22Rv1 (cell line): Measurements from ENCODE around the gene PFN2.
"Not testable (repeated sequence)": the region's sequence is repeated elsewhere in the genome, so short reads cannot be mapped to it uniquely, and the experiment has no call there.

Experiments used
- H3K27ac ChIP-seq: fragments of 450-650 bp; 2 replicates; pipeline ENCODE4 v1.5.1; 2017
- CTCF ChIP-seq: fragments of 450-650 bp; IDR thresholded peaks from 2 replicates; pipeline ENCODE4 v1.5.1; 2017; ENCODE audit warnings: mild to moderate bottlenecking
- ZFX ChIP-seq: fragments of 450-650 bp; IDR thresholded peaks from 2 replicates; pipeline ENCODE4 v1.6.1; 2017; ENCODE audit warnings: antibody characterized with exemption, borderline replicate concordance

The PFN2 gene

GRCh38 chr3:149955449-149955848, 15.2 kb downstream of the PFN2 start:
- TF ChIP-seq ZFX (no peak), CTCF (no peak)
- H3K27ac ChIP-seq = no peak overlapping the region

- H3K27ac ChIP-seq = no peak overlapping the region
- no peak for TF ChIP-seq CTCF
- TF ChIP-seq ZFX = no peak
Measured at GRCh38 chr3:149954812-149955211, 15.9 kb downstream of the PFN2 start.

GRCh38 chr3:149949181-149949580, 21.5 kb downstream of the PFN2 start:
- no peak overlapping the region for H3K27ac ChIP-seq
- TF ChIP-seq CTCF = no peak
- no peak for TF ChIP-seq ZFX

- TF ChIP-seq CTCF (no peak), ZFX (no peak)
- no peak overlapping the region for H3K27ac ChIP-seq
Measured at GRCh38 chr3:149947231-149947630, 23.5 kb downstream of the PFN2 start.

GRCh38 chr3:149943966-149944365, 26.7 kb downstream of the PFN2 start:
- H3K27ac ChIP-seq = not testable (repeated sequence)

- H3K27ac ChIP-seq = no peak overlapping the region
- TF ChIP-seq ZFX = no peak
- TF ChIP-seq CTCF = no peak
Measured at GRCh38 chr3:149942409-149942808, 28.3 kb downstream of the PFN2 start.

GRCh38 chr3:149941946-149942345, 28.7 kb downstream of the PFN2 start:
- no peak overlapping the region for H3K27ac ChIP-seq
- no peak for TF ChIP-seq ZFX
- TF ChIP-seq CTCF = no peak

GRCh38 chr3:149941186-149941585, 29.5 kb downstream of the PFN2 start:
- TF ChIP-seq ZFX (no peak), CTCF (no peak)
- H3K27ac ChIP-seq = no peak overlapping the region

- H3K27ac ChIP-seq = not testable (repeated sequence)
Measured at GRCh38 chr3:149938392-149939055, 32.2 kb downstream of the PFN2 start.
